ENCODE results near the gene CERT1.
A peak's percentile ranks its signal among the peaks of the same experiment; 100 is the strongest.
"Not testable (repeated sequence)": the region's sequence is repeated elsewhere in the genome, so short reads cannot be mapped to it uniquely, and the experiment has no call there.

The CERT1 gene

DNA sequence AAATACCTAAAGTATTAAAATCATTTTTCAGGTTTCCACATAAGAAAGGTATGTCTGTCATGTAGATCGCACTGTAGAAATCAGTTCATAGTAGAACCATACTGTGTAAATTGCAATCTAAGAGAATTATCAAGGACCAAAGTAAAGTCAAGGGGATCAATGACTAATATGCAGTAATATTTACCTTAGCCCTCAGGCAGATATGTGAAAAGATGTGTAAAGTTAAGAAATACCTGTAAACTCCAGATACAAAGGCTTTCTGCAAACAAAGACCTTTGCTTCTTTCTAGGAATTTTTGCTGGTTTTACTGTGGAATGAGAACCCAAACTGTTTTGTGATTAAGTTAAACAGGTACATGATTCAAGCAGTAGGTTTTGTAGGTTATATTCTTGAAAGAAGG is 11.8 kb upstream of the CERT1 start:
- DNase-seq, result no peak

DNA sequence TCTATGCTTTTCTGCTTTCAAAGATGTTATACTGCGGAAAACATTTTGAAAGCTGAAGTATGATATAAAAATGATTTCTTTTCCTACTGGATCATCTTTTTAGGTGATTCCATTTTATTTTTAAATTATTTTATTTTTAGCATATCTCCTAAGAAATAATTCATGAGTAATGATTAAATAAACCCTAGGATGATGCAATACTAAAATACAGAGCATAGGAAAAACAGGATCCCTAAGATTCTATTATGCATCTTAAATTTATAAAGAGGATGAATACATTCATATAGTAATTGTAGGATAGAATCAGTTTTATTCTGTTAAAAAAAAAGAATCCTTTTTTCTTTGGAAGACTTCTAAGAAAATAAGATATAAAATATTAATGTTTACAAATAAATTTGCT is 11.1 kb upstream of the CERT1 start:
- DNase-seq, result no peak

DNA sequence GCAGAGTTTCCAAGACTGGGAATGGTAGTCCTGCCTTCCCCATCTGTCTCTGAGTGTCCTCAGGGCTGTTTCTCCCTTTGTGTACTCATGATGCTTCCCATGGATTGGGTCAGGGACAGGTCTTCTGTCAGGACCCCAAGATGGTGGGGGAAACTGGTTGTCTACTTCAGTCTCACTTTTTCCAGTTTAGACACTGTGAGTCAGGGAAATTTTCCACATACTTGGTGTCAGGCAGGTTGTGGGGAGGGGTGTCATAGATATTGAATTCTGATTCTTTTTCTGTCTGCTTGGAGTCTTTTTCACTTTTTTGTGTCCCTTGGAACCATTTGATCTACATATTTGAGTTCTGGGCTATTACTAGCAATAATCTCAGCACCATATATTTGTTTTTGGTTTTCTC is 10.6 kb upstream of the CERT1 start:
- no peak for DNase-seq

DNA sequence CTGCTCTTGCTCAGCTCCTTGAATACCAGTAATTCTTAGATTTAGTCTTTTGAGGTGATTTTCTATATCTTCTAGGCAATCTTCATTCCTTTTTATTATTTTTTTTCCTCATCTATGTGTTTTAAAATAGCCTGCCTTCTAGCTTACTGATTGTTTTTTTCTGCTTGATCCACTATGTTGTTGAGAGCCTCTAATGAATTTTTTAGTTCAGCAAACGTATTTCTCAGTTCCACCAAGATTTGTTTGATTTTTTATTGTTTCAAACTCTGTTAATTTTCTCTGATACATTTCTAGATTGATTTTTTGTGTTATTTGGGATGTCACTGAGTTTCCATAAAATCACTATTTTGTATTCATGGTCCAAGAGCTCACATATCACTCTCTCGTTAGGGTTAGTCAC is 9.8 kb upstream of the CERT1 start:
- DNase-seq, result no peak

DNA sequence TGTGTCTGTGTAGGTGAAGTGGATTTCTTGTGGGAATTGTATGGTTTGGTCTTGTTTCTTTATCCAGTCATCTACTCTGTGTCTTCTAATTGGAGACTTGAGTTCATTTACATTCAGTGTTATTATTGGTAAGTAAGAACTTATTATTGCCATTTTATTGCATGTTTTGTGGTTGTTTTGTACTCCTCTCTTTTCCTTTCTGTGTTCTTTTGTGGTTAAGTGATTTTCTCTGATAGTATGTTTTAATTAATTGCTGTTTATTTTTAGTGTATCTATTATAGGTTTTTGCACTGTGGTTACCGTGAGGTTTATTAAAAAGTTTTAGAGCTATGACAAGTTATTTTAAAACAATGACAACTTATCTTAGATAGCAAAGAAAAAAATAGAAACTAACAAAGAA is 8.3 kb upstream of the CERT1 start:
- DNase-seq, result no peak

DNA sequence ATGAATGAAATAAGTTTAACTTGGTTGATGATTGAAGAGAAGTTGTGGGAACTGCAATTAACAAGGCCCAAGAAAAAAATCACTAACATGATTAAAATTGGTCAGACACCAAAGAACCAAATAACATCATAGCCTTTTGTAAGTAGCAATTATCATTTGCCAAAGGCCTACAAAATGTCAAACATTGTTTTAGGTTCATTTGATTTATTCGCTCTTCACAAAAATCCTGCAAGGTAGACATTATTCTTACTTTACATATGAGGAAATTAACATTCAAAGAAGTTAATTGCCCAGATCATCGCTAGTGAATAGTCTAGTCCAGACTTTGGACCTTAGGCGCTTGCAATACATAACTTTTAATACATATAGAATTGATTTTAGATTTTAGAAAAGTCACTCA is 2.9 kb upstream of the CERT1 start:
- no peak for DNase-seq

DNA sequence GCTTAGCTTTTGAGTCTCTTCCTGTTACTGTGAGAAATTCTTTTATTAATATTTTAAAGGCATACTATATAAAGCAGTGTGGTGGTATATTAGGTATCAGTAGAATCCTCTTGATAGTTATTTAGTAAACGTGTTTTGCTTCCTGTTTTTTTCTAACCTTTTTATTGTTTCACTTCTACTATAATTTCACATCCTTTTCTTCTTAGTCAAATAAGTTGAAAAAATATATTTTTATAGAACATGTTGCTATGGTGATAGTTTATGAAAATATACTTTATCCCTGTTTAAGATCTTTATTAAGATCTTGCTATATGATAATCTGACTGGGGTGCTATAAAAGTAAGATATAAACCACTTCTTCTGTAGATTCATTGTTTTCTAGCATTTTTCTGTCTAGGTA is 2.4 kb upstream of the CERT1 start:
- no peak for DNase-seq

DNA sequence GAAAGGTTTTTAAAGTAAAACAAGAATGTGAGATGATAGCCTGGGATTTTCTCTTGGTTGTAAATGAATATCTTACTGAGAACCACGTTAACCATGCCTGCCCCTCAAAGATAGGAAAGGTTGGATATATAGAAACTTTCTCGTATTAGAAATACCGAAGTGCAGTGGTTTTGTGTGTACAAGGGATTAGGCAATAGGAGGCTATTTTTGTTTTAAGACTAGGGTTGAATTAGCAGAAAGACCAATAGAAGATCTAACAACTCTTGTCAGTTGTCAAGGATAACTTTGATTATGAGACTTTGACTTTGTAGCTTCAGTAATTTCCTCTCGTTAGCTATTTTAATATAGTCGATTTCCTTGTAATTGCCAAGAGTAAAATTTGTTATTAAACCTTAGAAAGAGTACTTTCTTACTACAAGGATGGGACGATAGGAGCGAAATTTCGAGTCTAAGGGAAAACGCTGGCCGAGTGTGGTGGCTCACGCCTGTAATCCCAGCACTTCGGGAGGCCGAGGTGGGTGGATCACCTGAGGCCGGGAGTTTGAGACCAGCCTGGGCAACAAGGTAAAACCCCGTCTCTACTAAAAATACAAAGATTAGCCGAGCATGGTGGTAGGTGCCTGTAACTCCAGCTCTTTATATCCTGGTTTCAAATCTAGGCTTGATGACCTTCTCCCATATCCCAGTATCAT is 1.1 kb upstream of the CERT1 start:
- DNase-seq, result no peak

DNA sequence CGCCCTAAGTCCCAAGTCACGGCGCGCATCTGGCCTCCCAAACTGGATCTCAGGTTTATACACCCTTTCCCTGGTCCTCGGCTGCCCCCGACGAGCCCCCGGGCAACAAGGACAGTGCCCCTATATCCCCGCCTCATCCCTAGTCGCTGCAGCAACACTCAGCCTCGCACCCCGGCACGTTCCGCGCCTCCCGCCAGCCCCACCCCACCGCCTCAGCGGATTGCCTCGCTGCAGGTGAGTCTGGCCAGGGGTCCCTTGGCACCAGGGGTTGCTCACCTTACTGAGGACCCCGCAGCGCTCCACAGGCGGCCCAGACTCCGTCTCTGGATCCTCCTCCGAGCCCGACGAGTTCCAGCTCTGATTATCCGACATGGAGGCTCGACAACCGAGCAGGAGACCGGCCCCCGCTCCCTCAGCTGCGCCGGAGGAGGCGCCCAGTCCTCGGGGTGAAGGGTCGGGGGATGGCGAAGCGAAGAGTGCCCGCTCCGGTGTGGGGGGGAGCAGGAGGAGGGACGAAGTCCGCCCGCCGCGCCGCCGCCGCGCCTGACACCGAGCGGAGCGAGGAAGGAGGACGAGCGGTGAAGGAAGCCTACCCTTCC is 494 bp downstream of the CERT1 start:
- DNase-seq, result peak; percentile 36

DNA sequence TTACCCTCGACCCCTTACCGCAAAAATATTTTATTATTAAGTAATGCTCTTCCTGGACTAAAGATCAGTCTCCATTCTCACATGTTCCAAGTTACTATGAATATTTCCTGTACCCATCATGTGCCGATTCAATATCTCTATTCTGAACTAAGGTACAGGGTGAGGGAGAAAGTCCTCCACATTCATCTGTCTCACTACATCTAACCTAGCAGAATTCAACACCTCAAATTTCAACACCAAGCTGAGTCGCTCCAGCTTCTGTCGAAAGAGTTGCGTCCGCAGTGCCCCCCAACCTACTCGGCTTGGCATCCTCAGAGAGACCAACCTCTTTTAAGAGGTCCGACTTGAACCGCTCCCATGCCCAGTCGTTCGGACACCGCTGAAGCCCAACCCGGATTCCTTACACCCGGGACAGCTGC is 1.0 kb downstream of the CERT1 start:
- no peak for DNase-seq

DNA sequence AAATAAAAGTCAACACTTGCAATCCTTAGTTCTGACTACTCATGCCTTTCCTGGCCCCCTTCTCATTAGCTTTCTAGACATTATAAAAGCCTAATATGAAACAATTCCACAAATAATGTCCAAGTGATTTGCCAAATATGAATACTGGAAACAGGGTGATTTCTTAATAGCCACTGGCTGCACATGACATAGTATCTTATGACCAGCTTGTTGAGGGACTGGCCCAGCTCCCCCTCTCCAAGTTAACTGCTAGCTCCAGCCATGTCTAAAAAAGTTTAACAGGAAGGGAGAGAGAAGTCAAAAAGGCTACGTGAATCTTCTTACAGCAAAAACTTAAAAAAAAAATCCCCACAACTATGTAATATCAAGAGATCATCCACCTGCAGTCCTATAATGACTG is 1.5 kb downstream of the CERT1 start:
- DNase-seq, result no peak

DNA sequence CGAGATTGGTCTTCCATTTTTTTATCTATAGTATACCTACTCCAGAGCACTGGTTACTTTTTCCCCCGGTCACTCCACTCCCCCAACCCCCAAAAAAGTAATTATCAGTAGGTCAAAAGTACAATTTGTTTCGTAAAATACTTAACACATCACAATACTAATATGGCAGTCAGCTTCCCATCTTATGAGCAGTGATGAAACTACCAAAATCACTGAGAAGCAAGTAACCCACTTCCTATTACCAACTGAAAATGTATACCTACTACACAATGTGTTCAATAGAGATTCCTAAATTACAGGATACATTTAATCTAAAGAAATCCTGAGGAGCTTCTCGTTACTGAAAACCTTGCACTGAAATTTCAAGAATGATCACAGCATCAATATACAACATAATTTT is 1.9 kb downstream of the CERT1 start:
- DNase-seq, result no peak

DNA sequence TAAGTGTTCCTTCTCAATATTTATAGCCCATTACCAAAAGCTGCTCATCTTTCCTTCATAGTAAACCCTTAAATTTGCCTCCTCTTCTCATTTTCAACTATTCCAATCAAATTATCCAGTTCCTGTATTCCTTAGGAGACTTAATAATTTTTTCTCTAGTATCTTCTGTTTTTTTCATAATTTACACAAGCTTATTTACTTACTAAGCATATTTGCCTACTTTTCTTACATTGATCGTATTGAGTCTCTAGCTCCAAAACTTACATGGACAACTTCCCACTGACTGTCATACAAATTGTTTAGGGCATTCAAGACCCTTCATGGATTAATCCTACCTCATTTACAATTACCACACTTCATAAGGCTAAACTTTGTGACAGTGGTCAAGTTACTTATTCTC is 3.6 kb downstream of the CERT1 start:
- no peak for DNase-seq

DNA sequence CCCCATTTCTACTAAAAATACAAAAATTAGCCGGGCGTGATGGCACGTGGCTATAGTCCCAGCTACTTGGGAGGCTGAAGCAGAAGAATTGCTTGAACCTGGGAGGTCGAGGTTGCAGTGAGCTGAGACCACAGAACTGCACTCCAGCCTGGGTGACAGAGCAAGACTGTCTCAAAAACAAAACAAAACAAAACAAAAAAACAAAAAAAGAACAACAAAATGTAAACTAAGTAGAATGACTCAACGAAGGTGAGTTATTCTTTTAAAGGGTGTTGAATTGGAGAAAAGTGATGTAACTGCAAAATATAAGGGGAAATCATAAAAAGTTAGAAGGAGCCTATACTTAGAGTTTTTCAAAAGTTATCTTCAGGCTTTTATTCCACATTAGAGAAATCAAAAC is 6.3 kb downstream of the CERT1 start:
- not testable (repeated sequence) for DNase-seq

DNA sequence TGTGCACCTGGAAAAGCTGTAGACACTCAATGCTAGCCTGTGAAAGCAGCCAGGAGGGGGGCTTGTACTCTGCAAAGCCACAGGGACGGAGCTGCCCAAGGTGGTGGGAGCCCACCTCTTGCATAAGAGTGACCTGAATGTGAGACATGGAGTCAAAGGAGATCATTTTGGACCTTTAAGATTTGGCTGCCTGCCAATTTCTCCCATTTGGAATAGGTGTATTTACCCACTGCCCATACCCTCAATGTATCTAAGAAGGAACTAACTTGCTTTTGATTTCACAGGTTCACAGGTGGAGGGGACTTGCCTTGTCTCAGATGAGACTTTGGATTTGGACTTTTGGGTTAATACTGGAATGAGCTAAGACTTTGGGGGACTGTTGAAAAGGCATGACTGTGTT is 12.6 kb downstream of the CERT1 start:
- DNase-seq, result not testable (repeated sequence)

DNA sequence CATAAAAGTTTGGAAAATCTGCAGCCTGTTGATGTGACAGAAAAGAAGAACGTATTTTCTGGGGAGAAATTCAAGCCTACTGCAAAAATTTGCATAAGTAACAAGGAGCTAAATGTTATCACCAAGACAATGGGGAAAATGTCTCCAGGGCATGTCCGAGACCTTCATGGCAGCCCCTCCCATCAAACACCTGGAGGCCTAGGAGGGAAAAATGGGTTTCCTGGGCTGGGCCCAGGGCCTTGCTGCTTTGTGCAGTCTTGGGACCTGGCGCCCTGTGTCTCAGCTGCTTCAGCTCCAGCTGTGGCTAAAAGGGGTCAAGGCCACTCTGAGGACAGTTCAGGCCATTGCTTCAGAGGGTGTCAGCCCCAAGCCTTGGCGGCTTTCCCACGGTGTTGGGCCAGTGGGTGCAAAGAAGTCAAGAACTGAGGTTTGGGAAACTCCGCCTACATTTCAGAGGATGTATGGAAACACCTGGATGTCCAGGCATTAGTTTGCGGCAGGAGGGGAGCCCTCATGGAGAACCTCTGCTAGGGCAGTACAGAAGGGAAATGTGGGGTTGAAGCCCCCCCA is 13.1 kb downstream of the CERT1 start:
- no peak for DNase-seq

DNA sequence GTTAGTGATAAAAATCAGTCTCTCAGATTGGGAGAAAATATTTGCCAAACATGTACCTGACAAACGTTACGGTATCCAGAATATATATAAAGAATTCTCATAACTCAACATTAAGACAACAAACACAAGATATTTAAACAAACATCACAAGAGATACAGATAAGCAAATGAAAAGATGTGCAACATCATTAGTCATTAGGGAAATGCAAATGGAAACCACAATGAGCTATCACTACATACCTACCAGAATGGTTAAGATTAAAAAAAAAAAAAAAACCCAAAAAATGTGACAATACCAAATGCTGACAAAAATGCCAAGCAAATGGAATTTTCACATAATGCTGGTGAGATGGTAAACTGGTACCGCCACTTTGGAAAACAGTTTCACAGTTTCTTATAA is 15.4 kb downstream of the CERT1 start:
- DNase-seq, result no peak

DNA sequence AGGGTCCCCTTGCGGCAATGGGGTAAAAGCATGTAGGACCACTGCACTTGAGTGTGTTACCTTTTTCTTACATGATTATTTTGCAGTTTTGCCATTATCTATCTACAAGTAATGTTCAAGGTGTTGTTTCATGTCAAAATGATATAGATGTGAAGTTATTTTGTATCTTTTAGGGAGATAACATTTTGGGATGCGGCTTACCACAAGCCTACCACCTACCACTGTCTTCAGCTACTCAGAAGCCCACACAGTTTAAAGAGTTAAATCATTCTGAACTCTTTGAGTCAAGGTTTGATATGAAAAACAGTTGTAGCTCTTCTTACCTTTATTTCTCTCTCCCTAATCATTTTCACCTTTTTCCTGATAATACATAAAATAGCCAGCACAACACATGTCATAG is 19.8 kb downstream of the CERT1 start:
- DNase-seq, result no peak

DNA sequence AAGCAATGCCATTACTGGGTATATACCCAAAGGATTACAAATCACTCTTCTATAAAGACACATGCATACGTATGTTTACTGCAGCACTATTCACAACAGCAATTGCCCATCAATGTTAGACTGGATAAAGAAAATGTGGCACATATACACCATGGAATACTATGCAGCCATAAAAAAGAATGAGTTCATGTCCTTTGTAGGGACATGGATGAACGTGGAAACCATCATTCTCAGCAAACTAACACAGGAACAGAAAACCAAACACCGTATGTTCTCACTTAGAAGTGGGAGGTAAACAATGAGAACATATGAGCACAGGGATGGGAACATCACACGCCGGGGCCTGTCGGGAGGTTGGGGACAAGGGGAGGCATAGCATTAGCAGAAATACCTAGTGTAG is 21.6 kb downstream of the CERT1 start:
- DNase-seq, result not testable (repeated sequence)

DNA sequence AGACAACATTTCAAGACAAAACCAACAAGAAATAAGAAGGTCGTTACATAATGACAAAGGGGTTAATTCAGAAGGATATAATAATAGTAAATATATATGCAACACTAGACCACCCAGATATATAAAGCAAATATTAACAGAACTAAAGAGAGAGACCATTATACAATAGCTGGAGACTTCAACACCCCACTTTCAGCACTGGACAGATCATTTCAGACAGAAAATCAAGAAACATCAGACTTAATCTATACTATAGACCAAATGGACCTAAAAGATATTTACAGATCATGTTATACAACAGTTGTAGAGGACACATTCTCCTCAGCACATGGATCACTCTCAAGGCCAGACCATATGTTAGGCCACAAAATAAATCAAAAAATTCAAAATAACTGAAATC is 26.8 kb downstream of the CERT1 start:
- DNase-seq, result no peak

DNA sequence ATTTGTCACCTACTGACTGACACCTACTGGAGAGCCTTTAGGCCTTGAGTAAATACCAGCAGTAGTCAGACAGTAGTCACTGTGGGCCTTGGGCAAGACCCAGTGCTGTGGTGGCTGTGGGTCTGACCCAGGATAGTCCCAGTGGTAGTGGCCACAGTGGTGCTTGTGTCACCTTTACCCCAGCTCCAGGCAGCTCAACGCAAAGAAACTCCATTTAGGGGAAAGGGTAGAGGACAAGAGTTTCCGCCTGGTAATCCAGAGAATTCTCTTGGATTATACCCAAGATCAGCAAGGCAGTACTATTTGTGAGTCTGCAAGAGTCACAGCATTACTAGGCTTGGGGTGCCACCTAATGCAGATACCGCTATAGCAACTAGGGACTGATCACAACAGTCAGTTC is 28.9 kb downstream of the CERT1 start:
- no peak for DNase-seq

DNA sequence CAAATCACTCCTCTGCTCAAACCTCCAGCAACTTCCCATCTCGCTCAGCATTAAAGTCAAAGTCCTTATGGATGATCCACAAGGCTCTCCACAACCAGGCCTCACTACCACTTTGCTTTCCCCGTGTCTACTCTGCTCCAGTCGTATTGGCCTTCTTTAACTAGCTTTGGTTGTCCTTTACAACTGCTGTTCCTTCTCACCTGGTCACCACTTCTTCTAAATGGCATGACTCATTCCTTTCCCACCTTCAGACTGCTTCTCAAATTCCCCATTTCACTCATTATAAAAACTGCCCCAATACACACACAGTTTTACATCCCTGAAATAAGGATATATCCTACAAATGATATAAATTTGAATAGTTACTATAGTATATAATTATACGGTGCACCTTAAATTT is 30.4 kb downstream of the CERT1 start:
- no peak for DNase-seq

DNA sequence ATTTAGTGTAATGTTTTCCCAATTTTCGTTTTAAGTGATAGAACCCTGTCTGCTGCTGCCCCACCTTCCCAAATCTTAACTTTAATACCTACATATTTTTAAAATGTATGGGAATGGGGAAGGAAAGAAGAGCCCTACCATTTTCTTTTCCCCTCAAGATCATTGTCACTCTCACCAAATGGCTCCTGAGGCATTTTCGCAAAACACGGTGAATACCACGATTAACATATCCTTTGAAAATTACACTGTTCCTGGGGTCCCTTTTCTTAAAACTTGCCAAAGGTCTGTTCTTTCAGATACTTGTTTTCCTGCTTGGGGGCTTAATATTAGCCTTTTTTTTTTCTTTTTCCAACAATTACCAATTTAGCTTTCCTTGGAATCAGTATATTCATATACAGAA is 36.1 kb downstream of the CERT1 start:
- DNase-seq, result no peak

DNA sequence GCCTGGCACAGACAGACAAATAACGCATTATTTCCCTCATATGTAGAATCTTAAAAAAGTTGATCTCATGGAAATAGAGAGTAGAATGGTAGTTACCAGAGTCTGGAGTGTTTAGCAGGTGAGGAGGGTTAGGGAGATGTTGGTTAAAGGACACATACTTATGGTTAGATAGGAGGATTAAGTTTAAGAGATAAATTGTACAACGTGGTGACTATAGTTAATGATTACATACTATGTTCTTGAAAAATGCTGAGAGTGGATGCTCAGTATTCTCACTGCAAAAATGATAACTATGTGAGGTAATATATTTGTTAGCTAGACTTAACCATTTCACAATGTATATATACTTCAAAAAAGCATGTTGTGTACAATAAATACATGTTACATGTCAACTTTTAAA is 38.0 kb downstream of the CERT1 start:
- no peak for DNase-seq

DNA sequence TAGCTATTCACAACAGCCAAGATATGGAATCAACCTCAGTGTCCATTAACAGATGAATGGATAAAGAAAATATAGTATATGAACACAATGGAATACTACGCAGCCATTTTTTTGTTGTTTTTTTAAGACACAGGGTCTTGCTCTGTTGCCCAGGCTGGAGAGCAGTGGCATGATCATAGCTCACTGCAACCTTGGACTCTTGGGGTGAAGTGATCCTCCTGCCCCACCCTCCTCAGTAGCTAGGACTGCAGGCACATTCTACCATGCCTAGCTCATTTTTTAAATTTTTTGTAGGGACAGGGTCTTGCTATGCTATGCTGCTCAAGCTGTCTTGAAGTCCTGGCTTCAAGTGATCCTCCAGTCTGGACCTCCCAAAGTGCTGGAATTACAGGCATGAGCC is 38.5 kb downstream of the CERT1 start:
- no peak for DNase-seq
